Muscle of arm (tissue), 12 donors: ENCODE data around the gene ELK1. TPM values are rescaled to one million over a fixed set of nuclear protein-coding genes. Genes with fewer than 3 reads are reported as not detected.

Experiments
- polyA plus RNA-seq, 12 donors: library from polyadenylated mRNA; unstranded; fragments of 120-200 nt; gene quantifications; one replicate each; pipeline ENCODE4 v1.2.1, GENCODE V29; 2013; ENCODE audit not compliant: insufficient read length in 12 of 12

Gene ELK1
- polyA plus RNA-seq, 12 donors, result 19.7 to 26.3 (median 23.5) TPM; not detected in 1

Other genes with a start within 250 kb of the ELK1 start
- gene ZNF41, start 167.3 kb downstream of the ELK1 start, polyA plus RNA-seq, result 10 to 100 TPM in 10 of 12 donors, 1 to 10 TPM in 1, not detected in 1; 4.7 to 15.1 (median 12.0) TPM
- 10 to 100 TPM in 11 of 12 donors, not detected in 1; 33.9 to 52.5 (median 44.3) TPM for gene ARAF, start 89.4 kb downstream of the ELK1 start, polyA plus RNA-seq
- gene TIMP1, start 68.1 kb downstream of the ELK1 start, polyA plus RNA-seq, result 100 to 1,000 TPM in 11 of 12 donors, not detected in 1; 101 to 174 (median 134) TPM
- gene SYN1, start 30.7 kb downstream of the ELK1 start, polyA plus RNA-seq, result 10 to 100 TPM in 6 of 12 donors, 1 to 10 TPM in 5, not detected in 1; 5.6 to 15.4 (median 10.3) TPM
- 1 to 10 TPM in 10 of 12 donors, not detected in 2; 1.3 to 6.2 (median 2.3) TPM for gene CFP, start 20.6 kb downstream of the ELK1 start, polyA plus RNA-seq
- gene UXT, start 8.6 kb upstream of the ELK1 start, polyA plus RNA-seq, result 10 to 100 TPM in 11 of 12 donors, not detected in 1; 69.0 to 97.6 (median 87.6) TPM
- gene ZNF81, start 186.3 kb upstream of the ELK1 start, polyA plus RNA-seq, result 10 to 100 TPM in 1 of 12 donors, 1 to 10 TPM in 10, not detected in 1; 3.0 to 10.1 (median 4.3) TPM